Smooth muscle cell (in vitro differentiated cells): Measurements from ENCODE around the gene CDC42BPA. TPM values are rescaled to one million over a fixed set of nuclear protein-coding genes. Genes with fewer than 3 reads are reported as not detected.
A peak's percentile ranks its signal among the peaks of the same experiment; 100 is the strongest.

Experiments used
- DNase-seq: peaks from one replicate; lab custom pipeline; 2025; ENCODE audit not compliant: unreplicated experiment; lab: John Stamatoyannopoulos, UW
- H2AFZ ChIP-seq: fragments of 200-600 bp; sonication (generic); 2 replicates; pipeline ENCODE4 v1.6.0; 2016; ENCODE audit warnings: antibody characterized with exemption, low read depth, mild to moderate bottlenecking
- H3F3A ChIP-seq: fragments of 200-600 bp; sonication (generic); 2 replicates; pipeline ENCODE4 v1.6.0; 2017; ENCODE audit warnings: antibody characterized with exemption, low read depth
- H3K27ac ChIP-seq: fragments of 200-600 bp; sonication (generic); 2 replicates; pipeline ENCODE4 v1.5.1; 2016; ENCODE audit warnings: low read depth, mild to moderate bottlenecking
- H3K27me3 ChIP-seq: fragments of 200-600 bp; sonication (generic); 2 replicates; pipeline ENCODE4 v1.6.1; 2016; ENCODE audit warnings: low read depth, mild to moderate bottlenecking
- H3K36me3 ChIP-seq: fragments of 200-600 bp; sonication (generic); 2 replicates; pipeline ENCODE4 v1.5.1; 2016; ENCODE audit warnings: low read depth
- H3K4me1 ChIP-seq: fragments of 200-600 bp; sonication (generic); 2 replicates; pipeline ENCODE4 v1.5.1; 2016; ENCODE audit warnings: low read depth
- H3K4me2 ChIP-seq: fragments of 200-600 bp; sonication (generic); 2 replicates; pipeline ENCODE4 v1.6.0; 2016; ENCODE audit warnings: mild to moderate bottlenecking
- H3K4me3 ChIP-seq: fragments of 200-600 bp; sonication (generic); 2 replicates; pipeline ENCODE4 v1.5.1; 2016; ENCODE audit warnings: mild to moderate bottlenecking
- H3K79me2 ChIP-seq: fragments of 200-600 bp; sonication (generic); 2 replicates; pipeline ENCODE4 v1.6.0; 2016; ENCODE audit warnings: low read depth, mild to moderate bottlenecking
- H3K9ac ChIP-seq: fragments of 200-600 bp; sonication (generic); 2 replicates; pipeline ENCODE4 v1.6.0; 2016; ENCODE audit warnings: low read depth
- H3K9me3 ChIP-seq: fragments of 200-600 bp; sonication (generic); replicated peaks from 2 replicates; pipeline ENCODE4 v1.5.1; 2016; ENCODE audit warnings: low read depth
- H4K20me1 ChIP-seq: fragments of 200-600 bp; sonication (generic); 2 replicates; pipeline ENCODE4 v1.6.0; 2016; ENCODE audit warnings: low read depth
- CTCF ChIP-seq: fragments of 200-600 bp; sonication (generic); IDR thresholded peaks from 2 replicates; pipeline ENCODE4 v1.5.1; 2017; ENCODE audit warnings: borderline replicate concordance, mild to moderate bottlenecking, antibody characterized with exemption; ENCODE audit not compliant: insufficient read depth, poor library complexity, severe bottlenecking
- WGBS: methylation state at CpG from one replicate; pipeline ENCODE4 v1.1.7; 2016; ENCODE audit warnings: low lambda C conversion rate; 5-methylcytosine and 5-hydroxymethylcytosine counted together
- polyA plus RNA-seq: library from polyadenylated mRNA; unstranded; fragments of >200 nt; fragmentation: Nextera tagmentation; extraction: Ambion mirVana; gene quantifications from 2 replicates; pipeline ENCODE4 v1.2.1, GENCODE V29; 2016
- total RNA-seq: library from RNA; depleted of rRNA; stranded (reverse); fragments of >200 nt; gene quantifications from 2 replicates; pipeline ENCODE4 v1.2.3, GENCODE V29; 2014

The CDC42BPA gene
- total and polyA plus RNA-seq, 2 experiments from 2014 or later: 14.8 to 34.9 TPM

DNA sequence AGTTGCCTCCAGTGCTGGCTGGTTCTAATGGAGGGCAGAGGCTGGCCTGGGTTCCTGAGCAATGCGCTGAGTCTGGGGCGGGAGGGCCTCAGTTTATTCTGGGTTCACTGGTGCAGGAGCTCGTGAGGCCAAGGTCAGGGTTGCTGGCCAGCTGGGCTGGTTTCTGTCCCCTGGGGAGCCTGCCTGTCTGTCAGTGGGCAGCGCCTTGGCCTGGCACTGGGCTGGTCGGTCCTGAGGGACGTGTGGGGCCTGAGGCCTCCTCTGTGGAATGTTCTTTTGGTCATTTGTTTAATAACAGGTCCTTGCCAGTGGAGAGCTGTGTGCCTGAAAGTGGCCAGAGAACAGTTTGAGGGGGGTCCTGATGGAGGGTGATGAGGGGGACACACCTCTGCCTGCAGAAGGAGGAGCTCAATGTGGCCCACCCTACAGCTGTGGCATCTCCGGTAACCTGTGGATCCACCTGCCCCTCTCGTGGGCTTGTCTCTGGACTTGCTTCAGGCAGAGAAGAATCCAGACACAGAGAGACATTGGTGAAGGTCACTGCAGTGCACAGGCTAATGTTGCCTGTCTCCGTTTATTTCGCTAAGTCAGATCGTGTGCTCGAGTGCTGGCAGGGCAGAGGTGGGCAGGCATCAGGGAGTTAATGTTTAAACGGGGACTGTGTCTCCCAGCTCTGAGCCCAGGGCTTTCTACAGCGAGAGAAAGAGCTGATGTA, 343.6 kb downstream of the CDC42BPA start:
- H3K36me3 ChIP-seq: no peaks in the 10 kb centered on the region
- no peak overlapping the region for H2AFZ ChIP-seq
- no peak for DNase-seq
- H3F3A ChIP-seq: no peaks in the 10 kb centered on the region
- WGBS: 89% methylated on average over 14 of the region's 14 CpGs
- H4K20me1 ChIP-seq: no peaks in the 10 kb centered on the region
- no peaks in the 10 kb centered on the region for H3K79me2 ChIP-seq
- no peak overlapping the region for H3K4me3 ChIP-seq
- TF ChIP-seq CTCF: no peak
- peaks cover 23% of the 10 kb centered on the region for H3K4me1 ChIP-seq
- no peak overlapping the region for H3K9ac ChIP-seq
- H3K4me2 ChIP-seq: peak overlapping the region; percentile 31
- peak overlapping the region; percentile 43 for H3K27ac ChIP-seq
- H3K27me3 ChIP-seq: no peaks in the 10 kb centered on the region
- H3K9me3 ChIP-seq: no peaks in the 10 kb centered on the region

DNA sequence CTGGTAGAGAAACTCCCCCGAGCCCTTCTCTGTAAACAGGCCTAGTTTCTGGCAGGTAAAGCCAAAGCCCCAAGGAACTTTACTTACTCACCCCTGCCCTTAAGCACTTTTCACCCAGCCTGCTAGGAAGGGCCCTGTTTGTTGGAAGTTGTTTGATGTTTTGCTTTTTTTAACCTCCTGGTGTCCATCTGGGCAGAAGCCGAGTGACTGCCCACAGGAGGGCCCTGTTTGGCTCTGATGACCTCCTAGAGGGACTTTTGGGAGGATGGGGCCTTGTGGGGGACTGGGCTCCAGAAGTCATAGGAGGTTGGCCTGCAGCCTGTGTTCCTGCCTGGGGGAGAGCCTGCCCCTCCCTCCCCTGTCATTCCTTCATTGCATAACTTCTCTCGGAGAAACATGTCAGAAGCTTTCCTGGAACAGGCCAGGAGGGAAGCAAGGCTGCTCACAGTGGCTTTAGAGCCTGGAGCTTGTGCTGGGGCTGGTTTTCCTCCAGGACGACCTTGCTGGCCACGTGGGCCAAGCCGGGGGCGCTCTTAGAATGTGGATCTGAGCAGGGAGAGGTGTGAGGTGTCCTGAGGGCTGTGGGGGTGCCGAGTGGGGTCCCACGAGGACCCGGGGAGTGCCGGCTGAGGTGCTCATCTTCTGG, 344.3 kb downstream of the CDC42BPA start:
- no peak for DNase-seq
- H3K27ac ChIP-seq: peak overlapping the region; percentile 43
- no peak for TF ChIP-seq CTCF

GRCh38 chr1:226973371-226973897, 344.9 kb downstream of the CDC42BPA start:
- no peak for DNase-seq
- Histone ChIP-seq H3K27me3 (no peaks in the 10 kb centered on the region), H3K4me3 (no peak overlapping the region), H3K4me1 (peaks cover 23% of the 10 kb centered on the region), H3K9me3 (no peaks in the 10 kb centered on the region), H3K27ac (no peak overlapping the region), H2AFZ (no peak overlapping the region), H4K20me1 (no peaks in the 10 kb centered on the region), H3K4me2 (no peak overlapping the region), H3K79me2 (no peaks in the 10 kb centered on the region), H3K36me3 (no peaks in the 10 kb centered on the region), H3F3A (no peaks in the 10 kb centered on the region), H3K9ac (no peak overlapping the region)
- TF ChIP-seq CTCF: no peak
- 70% methylated on average over 5 of the region's 5 CpGs for WGBS

More for the DNA sequence above, 344.3 kb downstream of the CDC42BPA start:
- no peaks in the 10 kb centered on the region for H3K27me3 ChIP-seq
- H3K4me1 ChIP-seq: peaks cover 23% of the 10 kb centered on the region
- H3K36me3 ChIP-seq: no peaks in the 10 kb centered on the region
- H2AFZ ChIP-seq: no peak overlapping the region
- WGBS: 64% methylated on average over 11 of the region's 11 CpGs
- no peaks in the 10 kb centered on the region for H3K9me3 ChIP-seq
- H3F3A ChIP-seq: no peaks in the 10 kb centered on the region
- H3K9ac ChIP-seq: no peak overlapping the region
- no peaks in the 10 kb centered on the region for H4K20me1 ChIP-seq
- H3K79me2 ChIP-seq: no peaks in the 10 kb centered on the region
- no peak overlapping the region for H3K4me3 ChIP-seq
- H3K4me2 ChIP-seq: peak overlapping the region; percentile 31

- Histone ChIP-seq H3K27me3 (no peaks in the 10 kb centered on the region), H3K79me2 (no peaks in the 10 kb centered on the region), H4K20me1 (no peaks in the 10 kb centered on the region), H3K9me3 (no peaks in the 10 kb centered on the region), H3K4me1 (peaks cover 23% of the 10 kb centered on the region), H3F3A (no peaks in the 10 kb centered on the region), H3K36me3 (no peaks in the 10 kb centered on the region), H3K4me2 (no peak overlapping the region), H3K9ac (no peak overlapping the region), H3K4me3 (no peak overlapping the region), H3K27ac (no peak overlapping the region), H2AFZ (no peak overlapping the region)
- WGBS: 98% methylated on average over 6 of the region's 6 CpGs
- DNase-seq: no peak
- TF ChIP-seq CTCF: no peak
Measured at GRCh38 chr1:226972931-226973330, 345.4 kb downstream of the CDC42BPA start.
